ENCODE measurements around the gene WFS1.

DNA sequence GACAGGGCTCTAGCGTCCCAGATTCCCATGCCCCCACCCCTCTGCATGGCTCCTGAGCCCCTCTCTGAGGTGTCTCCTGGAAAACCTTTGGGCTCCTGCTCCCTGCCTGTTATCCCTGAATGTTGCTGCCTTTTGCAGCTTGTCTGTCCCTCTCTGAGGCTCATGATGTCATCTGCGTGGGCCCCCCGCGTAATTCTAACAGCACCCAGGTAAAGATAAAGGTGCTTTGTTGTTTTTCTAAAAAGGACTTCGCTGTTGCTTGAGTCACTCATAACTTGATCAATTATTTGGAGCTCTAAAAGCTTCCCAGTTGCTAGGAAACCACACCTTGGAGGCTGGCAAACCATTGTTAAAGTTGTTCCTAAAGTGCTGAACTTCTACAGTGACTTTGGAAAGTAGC, 36.6 kb downstream of the WFS1 start:
- no peak for TF ChIP-seq POLR2A (IDR thresholded peaks at IDR 0.05; ENCODE audit: low read depth)
- TF ChIP-seq, protein P1, sequence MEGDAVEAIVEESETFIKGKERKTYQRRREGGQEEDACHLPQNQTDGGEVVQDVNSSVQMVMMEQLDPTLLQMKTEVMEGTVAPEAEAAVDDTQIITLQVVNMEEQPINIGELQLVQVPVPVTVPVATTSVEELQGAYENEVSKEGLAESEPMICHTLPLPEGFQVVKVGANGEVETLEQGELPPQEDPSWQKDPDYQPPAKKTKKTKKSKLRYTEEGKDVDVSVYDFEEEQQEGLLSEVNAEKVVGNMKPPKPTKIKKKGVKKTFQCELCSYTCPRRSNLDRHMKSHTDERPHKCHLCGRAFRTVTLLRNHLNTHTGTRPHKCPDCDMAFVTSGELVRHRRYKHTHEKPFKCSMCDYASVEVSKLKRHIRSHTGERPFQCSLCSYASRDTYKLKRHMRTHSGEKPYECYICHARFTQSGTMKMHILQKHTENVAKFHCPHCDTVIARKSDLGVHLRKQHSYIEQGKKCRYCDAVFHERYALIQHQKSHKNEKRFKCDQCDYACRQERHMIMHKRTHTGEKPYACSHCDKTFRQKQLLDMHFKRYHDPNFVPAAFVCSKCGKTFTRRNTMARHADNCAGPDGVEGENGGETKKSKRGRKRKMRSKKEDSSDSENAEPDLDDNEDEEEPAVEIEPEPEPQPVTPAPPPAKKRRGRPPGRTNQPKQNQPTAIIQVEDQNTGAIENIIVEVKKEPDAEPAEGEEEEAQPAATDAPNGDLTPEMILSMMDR (IDR thresholded peaks at IDR 0.05) = no peak

All from esophagus muscularis mucosa (tissue), 3 donors.